ENCODE data around the gene INO80E. TPM values are rescaled to one million over a fixed set of nuclear protein-coding genes. Genes with fewer than 3 reads are reported as not detected.

INO80E gene
- polyA plus RNA-seq, 1 donor from 2014 or later = 6.0 TPM

- no peaks in the 10 kb centered on the region for H3K27me3 Mint-ChIP-seq
- peaks cover 20 to 22% (median 22%) of the 10 kb centered on the region in 3 donors for H3K4me1 Mint-ChIP-seq
- H3K27ac Mint-ChIP-seq = peak overlapping the region in 2 of 3 donors; percentile 74 to 95
- peak overlapping the region in 3 of 4 donors; percentile 71 to 90 (median 78) for H3K4me3 Mint-ChIP-seq
- H3K9me3 Mint-ChIP-seq = no peaks in the 10 kb centered on the region
- peaks cover 7% of the 10 kb centered on the region for H3K36me3 Mint-ChIP-seq
Measured at GRCh38 chr16:29972500-29972899, 23.5 kb upstream of the INO80E start.

DNA sequence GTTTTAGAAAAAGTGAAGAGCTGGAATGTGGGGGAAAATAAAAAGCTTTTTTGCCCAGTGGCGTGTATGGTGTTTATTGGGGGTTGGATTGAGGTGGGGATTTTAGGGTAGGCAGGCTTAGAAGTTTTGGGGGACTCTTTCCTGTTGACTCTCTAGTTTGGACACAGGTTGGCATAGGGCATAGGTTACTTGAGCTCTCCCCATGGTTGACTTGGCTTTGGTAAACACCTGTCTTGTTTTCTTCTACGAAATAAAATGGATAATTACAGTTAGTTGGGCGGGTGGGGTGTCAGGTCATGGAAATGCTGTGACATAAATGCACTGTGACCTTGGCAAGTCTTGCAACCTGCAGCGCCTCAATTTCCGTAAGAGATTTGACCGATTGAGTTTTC is 23.1 kb upstream of the INO80E start:
- Mint-ChIP-seq H3K27ac (peak overlapping the region; percentile 74 to 95 (median 77)), H3K4me3 (peak overlapping the region; percentile 78 to 98 (median 92)), H3K4me1 (peaks cover 20 to 22% (median 22%) of the 10 kb centered on the region in 3 donors), H3K36me3 (peaks cover 7% of the 10 kb centered on the region), H3K9me3 (no peaks in the 10 kb centered on the region), H3K27me3 (no peaks in the 10 kb centered on the region)

DNA sequence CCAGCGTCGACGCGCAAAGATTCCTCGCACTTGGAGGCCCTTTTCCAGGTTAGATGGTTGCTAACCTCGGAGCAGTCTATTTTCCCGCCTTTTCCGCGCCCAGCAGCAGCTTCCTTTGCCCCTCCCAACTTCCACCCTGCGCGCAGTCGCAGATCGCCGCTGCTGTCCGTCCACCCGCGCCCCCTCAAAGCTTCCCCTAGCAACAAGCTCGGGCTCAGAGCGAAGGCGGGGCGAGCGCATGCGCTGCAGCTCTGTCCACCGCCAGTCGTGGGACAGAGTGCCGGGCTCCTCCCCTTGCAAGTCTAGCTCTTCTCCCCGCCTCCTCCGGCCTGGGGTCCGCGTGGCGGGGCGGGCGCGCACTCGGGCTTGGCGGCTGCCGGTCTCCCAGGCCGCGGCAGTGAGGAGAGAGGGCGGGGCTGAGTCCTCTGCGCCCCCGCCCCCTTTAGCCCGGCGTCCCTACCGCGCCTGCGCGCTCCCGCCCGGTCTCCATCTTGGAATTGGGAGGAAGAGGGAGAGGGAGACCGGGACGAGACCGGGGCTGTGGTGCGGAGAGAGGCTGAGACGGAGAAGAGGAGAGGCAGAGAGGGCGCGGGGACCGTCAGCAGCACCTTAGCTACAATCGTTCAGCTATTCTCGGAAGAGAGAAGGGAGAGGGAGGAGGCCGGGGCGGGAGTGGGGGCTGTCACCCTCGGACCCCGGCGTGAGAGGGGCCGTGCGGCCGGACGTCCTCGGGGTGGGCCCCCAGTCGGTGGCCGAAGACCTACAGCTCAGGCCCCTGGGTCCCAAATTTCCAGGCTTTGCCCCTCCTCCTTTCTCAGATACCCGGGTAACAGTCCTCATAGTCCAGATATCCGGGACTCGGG is 22.4 kb upstream of the INO80E start, which contains the start of gene TAOK2:
TAOK2 (plus strand) TSS at position 485 of the 863 bp plus-strand sequence. CDS start 3,905 bp downstream, outside the sequence.
- peak within 1 kb of the TSS; percentile 78 to 98 (median 92) for H3K4me3 Mint-ChIP-seq
- peak within 1 kb of the TSS; percentile 74 to 95 (median 77) for H3K27ac Mint-ChIP-seq
- peaks cover 20 to 22% (median 22%) of the 10 kb centered on the region in 3 donors for H3K4me1 Mint-ChIP-seq
- H3K36me3 Mint-ChIP-seq = peaks cover 7% of the 10 kb centered on the region
- H3K27me3 Mint-ChIP-seq = no peaks in the 10 kb centered on the region
- H3K9me3 Mint-ChIP-seq = no peaks in the 10 kb centered on the region

DNA sequence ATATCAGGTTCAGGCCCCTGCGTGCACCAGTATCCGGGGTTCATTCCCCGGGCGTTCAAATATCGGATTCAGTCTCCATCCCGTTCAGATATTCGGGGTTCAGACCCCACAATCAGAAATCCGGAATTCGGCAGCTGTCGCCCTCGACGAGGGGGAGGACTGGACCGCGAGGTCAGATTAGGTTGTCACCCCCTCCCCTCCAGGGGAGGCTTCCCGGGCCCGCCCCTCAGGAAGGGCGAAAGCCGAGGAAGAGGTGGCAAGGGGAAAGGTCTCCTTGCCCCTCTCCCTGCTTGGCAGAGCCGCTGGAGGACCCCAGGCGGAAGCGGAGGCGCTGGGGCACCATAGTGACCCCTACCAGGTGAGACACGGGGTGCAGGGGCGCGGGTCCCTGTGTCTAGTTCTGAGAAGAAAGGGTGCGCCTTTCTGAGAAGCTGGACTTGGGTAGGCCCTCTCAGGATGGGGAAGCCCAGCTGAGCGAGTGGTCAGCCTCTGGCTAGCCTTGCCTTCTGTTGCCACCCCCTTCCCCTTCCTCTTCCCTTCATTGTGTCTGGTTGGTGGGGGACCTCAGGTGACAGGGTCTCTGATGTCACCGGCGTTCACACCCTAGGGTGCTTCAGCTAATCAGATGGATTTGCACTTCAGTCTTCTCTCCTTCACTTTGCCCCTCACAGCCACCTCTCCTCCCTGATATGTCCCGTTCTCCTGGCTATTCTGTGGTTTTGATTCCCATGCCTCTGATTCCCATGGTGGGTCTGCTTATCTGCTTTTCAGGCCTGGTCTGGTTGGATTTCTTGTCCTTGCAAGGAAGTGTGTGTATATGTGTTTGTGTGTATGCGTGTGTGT is 21.5 kb upstream of the INO80E start:
- peaks cover 20 to 22% (median 22%) of the 10 kb centered on the region in 3 donors for H3K4me1 Mint-ChIP-seq
- H3K27ac Mint-ChIP-seq = peak overlapping the region; percentile 36 to 83 (median 74)
- H3K9me3 Mint-ChIP-seq = no peaks in the 10 kb centered on the region
- peak overlapping the region; percentile 78 to 98 (median 92) for H3K4me3 Mint-ChIP-seq
- H3K36me3 Mint-ChIP-seq = peaks cover 4% of the 10 kb centered on the region
- no peaks in the 10 kb centered on the region for H3K27me3 Mint-ChIP-seq

- peak overlapping the region; percentile 36 to 83 (median 74) for H3K27ac Mint-ChIP-seq
- H3K27me3 Mint-ChIP-seq = no peaks in the 10 kb centered on the region
- no peaks in the 10 kb centered on the region for H3K9me3 Mint-ChIP-seq
- peaks cover 4% of the 10 kb centered on the region for H3K36me3 Mint-ChIP-seq
- peak overlapping the region; percentile 78 to 98 (median 92) for H3K4me3 Mint-ChIP-seq
- peaks cover 20 to 22% (median 22%) of the 10 kb centered on the region in 3 donors for H3K4me1 Mint-ChIP-seq
Measured at GRCh38 chr16:29975134-29975538, 20.9 kb upstream of the INO80E start.

DNA sequence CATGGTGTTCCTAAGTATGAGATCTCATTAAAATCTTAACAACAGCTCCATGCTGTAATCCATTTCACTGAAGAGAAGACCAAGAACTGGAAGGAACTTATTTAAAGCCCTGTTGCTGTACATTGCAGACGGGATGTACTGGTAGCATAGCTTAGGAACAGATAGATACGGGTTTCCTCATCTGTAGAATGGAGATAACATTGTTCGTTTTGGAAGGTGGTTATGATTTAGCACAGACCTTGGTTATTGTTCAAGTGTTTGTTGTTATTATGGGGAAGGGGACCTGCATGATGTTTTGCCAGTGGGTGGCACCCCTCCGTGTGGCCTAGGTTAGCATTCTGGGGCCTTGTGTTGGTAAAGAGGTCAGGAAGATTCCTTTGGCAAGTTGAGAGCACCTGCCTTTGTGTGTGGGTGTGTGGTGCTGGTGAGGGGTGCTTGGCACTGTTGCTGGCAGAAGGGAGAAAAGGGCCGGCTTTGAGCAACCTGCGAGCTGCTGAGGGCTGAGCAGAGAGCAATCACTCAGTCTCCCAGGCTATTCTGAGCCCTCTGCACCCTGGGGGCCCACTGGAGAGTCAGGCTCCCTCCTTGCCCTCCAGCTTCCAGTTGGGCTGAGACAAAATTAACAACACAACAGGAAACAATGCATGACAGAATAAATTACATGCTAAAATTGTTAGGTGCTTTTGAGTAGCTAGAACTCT is 20.1 kb upstream of the INO80E start:
- H3K36me3 Mint-ChIP-seq = peaks cover 4% of the 10 kb centered on the region
- peaks cover 20 to 22% (median 22%) of the 10 kb centered on the region in 3 donors for H3K4me1 Mint-ChIP-seq
- no peaks in the 10 kb centered on the region for H3K27me3 Mint-ChIP-seq
- H3K27ac Mint-ChIP-seq = peak overlapping the region in 2 of 3 donors; percentile 74 to 81
- no peaks in the 10 kb centered on the region for H3K9me3 Mint-ChIP-seq
- peak overlapping the region; percentile 17 to 98 (median 74) for H3K4me3 Mint-ChIP-seq

DNA sequence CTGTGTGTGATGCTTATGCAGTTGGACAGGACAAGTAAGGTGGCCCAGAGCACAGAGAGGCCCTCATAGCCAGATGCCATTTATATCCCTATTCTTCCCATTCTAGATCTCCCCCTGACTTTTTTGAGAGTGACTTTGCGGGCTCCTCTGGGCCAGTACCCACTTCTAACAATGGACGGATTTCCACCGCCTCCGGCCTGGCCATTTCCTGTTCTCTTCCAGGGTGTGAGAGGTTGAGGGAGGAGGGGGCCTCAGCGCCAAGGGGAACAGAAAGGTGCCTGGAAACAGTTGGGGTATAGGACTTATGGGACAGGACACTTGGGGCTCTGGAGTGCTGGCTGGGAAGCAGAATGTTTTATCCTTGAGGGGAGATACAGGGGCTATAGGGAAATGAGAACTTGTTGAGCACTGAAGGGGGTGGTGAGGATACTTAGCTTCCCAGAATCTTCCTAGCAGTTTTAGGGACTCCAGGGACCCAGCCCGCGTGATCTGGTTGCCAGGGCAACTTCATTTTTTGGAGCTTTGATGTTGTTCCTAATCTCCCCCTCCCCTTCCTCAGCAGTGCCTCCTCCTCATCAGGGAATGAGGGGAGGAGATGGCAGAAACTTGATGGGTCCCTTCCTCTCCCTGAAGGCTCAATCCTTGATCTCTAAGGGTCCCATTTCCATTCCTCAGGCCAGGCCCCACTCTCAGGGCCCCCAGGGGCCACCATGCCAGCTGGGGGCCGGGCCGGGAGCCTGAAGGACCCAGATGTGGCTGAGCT is 18.8 kb upstream of the INO80E start:
- peak overlapping the region in 2 of 3 donors; percentile 11 to 53 for H3K27ac Mint-ChIP-seq

GRCh38 chr16:29978081-29978480 is 18.0 kb upstream of the INO80E start:
- Mint-ChIP-seq H3K36me3 (peaks cover 2% of the 10 kb centered on the region), H3K4me1 (peaks cover 20 to 22% (median 20%) of the 10 kb centered on the region in 3 donors), H3K4me3 (no peak overlapping the region), H3K9me3 (no peaks in the 10 kb centered on the region), H3K27ac (peak overlapping the region in 1 of 3 donors; percentile 53), H3K27me3 (no peaks in the 10 kb centered on the region)

More for the DNA sequence above, 18.8 kb upstream of the INO80E start:
- H3K27me3 Mint-ChIP-seq = no peaks in the 10 kb centered on the region
- H3K4me1 Mint-ChIP-seq = peaks cover 20 to 22% (median 22%) of the 10 kb centered on the region in 3 donors
- no peaks in the 10 kb centered on the region for H3K9me3 Mint-ChIP-seq
- H3K4me3 Mint-ChIP-seq = peak overlapping the region in 1 of 4 donors; percentile 78
- peaks cover 2% of the 10 kb centered on the region for H3K36me3 Mint-ChIP-seq

DNA sequence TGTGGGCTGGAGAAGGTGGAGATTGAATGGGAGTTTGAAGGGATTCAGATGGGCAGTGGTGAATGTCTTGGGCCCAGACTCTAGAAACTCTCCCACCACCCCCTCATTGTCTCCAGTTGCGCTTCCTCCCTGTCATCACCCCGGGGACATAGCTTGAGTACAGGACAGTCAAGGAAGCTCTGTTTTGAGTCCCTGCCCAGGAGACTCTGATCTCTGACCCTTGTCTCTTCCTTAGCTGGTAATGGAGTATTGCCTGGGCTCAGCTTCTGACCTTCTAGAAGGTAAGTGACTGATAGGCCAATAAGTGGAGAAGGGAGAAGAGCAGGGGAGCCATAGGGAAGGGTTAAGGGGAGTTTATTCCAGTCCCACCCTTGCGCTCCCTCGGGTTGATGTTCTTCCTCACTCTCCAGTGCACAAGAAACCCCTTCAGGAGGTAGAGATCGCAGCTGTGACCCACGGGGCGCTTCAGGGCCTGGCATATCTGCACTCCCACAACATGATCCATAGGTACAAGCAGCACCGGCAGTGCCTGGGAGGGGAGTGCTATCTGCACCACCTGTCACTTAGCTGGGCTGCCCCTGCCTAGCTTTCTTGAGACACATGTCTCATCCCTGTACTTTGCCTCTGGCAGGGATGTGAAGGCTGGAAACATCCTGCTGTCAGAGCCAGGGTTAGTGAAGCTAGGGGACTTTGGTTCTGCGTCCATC is 17.3 kb upstream of the INO80E start:
- Mint-ChIP-seq H3K36me3 (no peaks in the 10 kb centered on the region), H3K4me1 (peaks cover 14 to 22% (median 19%) of the 10 kb centered on the region in 3 donors), H3K27ac (no peak overlapping the region), H3K4me3 (peak overlapping the region in 1 of 4 donors; percentile 6), H3K27me3 (no peaks in the 10 kb centered on the region), H3K9me3 (no peaks in the 10 kb centered on the region)

DNA sequence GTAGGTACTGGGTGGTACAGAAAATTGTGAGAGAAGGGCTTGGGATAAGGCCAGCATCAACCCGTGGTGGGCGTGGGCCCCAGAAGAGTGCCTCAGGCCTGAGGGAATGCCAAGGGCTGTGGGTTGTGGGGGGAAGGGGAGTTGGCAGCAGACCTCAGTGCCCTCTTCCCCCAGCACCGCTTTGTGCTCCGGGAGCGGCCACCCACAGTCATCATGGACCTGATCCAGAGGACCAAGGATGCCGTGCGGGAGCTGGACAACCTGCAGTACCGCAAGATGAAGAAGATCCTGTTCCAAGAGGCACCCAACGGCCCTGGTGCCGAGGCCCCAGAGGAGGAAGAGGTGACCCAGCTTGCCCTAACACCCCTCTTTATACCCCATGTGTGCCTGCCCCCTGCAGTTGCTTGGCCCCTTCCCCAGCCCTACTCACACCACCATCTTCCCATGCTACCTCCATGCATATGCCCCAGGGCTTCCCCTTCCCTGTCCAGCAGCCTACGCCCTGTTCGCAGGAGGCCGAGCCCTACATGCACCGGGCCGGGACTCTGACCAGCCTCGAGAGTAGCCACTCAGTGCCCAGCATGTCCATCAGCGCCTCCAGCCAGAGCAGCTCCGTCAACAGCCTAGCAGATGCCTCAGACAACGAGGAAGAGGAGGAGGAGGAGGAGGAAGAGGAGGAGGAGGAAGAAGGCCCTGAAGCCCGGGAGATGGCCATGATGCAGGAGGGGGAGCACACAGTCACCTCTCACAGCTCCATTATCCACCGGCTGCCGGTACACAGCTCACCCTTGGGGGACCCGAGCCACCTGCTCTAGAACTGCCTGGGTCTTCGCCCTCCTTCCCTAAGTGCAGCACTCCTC is 13.3 kb upstream of the INO80E start:
- H3K36me3 Mint-ChIP-seq = peaks cover 3% of the 10 kb centered on the region
- H3K27me3 Mint-ChIP-seq = no peaks in the 10 kb centered on the region
- H3K27ac Mint-ChIP-seq = peak overlapping the region in 1 of 3 donors; percentile 37
- no peak overlapping the region for H3K4me3 Mint-ChIP-seq
- H3K4me1 Mint-ChIP-seq = no peaks in the 10 kb centered on the region
- H3K9me3 Mint-ChIP-seq = no peaks in the 10 kb centered on the region

DNA sequence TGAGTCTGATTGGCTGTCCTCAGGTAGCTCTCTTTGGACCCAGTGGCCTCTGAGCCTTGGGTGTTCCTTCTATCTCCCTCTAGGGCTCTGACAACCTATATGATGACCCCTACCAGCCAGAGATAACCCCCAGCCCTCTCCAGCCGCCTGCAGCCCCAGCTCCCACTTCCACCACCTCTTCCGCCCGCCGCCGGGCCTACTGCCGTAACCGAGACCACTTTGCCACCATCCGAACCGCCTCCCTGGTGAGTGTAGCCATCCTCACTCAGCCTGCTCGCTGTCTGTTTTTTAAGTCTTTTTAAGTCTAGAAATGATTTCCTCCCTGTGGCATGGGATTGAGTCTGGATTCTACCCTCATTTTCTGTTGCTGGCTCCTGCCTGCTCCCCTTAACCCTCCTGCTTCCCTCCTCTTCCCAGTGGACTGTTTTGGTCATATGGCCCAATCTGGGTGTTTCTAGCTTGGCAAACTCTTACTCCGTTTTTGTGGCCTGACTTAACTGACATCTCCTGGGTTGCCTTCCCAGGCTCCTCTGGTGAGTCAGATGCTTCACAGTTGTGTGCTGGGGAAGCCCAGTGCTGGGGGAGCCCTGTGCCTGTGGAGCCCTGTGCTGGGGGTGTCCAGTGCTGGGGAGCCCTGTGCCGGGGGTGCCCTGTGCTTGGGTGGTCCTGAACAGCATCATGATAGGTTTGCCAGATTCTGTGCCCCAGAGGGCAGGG is 12.5 kb upstream of the INO80E start:
- no peaks in the 10 kb centered on the region for H3K4me1 Mint-ChIP-seq
- no peak overlapping the region for H3K4me3 Mint-ChIP-seq
- H3K36me3 Mint-ChIP-seq = peaks cover 5% of the 10 kb centered on the region
- no peak overlapping the region for H3K27ac Mint-ChIP-seq
- no peaks in the 10 kb centered on the region for H3K9me3 Mint-ChIP-seq
- no peaks in the 10 kb centered on the region for H3K27me3 Mint-ChIP-seq

DNA sequence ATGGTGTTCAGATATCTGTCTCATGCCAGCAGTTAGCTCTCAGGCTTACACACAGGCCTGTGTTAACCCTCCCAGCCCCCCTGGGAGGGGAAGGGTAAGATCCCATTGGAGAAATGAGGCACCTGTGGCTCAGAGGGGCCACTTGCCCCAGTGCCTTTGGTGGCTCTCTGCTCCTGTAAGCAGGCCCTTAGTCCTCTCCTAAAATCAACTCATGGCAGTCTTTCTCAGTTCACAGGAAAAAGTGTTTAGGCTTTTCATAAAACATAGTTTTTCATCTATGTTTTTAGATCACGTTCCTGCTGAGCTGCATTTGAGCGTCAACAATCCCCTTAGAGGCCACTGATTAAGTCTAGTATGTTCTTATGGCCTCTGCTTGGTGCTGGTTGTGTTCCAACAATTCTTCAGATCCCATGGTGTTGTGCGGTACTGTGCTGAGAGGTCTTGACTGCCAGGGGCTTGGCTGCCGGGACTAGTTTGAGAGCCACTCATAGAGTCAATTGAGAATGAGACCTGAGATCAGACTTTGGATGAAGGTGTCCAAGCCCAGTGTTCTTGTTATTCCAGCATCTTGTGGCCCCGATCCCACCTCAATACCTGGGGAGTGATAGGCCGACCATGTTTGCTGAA is 11.8 kb upstream of the INO80E start:
- Mint-ChIP-seq H3K27ac (peak overlapping the region in 1 of 3 donors; percentile 72), H3K9me3 (no peaks in the 10 kb centered on the region), H3K4me3 (no peak overlapping the region), H3K4me1 (no peaks in the 10 kb centered on the region), H3K27me3 (no peaks in the 10 kb centered on the region), H3K36me3 (peaks cover 9% of the 10 kb centered on the region)
